GM15510 (cell line): ENCODE measurements around the gene SPC25.

Experiments
- POLR2A ChIP-seq: IDR thresholded peaks from 3 replicates; pipeline ENCODE4 v1.6.1; 2011; ENCODE audit warnings: borderline replicate concordance; ENCODE audit not compliant: insufficient read length; ENCODE audit errors: extremely low read depth

SPC25 gene

DNA sequence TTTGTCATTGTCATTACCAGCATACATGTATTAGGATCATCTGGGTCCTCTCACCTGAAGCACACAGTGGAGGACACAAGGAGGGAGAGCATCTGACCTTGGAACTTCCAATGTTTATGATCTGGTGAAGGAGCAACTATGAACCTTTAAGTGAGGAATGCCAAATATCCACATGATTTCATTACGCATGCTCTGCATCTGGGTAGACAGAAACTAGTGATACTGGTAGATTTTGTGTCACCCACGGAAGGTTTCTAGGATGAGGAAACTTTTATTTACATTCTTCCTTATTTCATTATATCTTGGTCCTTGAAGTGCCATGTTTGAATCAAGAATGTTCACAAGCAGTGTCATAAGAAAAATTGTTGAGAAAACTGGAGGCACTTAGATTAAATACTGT lies 32.1 kb downstream of the SPC25 start:
- no peak for TF ChIP-seq POLR2A

DNA sequence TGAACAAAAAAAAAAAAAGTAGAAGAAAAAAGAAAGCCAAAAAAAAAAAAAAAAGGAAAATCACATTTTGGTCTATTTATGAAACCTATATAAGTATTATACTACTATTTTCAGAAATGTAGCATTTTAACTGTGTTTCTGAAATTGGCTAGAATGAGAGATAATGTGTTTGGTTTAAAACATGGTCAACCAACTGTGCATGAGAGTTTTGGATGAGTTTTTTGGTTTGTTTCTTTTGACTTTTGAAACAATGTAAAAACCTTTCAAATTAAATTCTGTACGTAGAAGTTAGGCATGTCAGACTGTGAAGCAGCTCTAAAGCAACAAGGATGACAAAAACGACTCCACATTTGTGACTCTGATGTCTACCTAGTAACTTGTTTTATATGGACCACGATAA lies 34.6 kb downstream of the SPC25 start:
- no peak for TF ChIP-seq POLR2A

DNA sequence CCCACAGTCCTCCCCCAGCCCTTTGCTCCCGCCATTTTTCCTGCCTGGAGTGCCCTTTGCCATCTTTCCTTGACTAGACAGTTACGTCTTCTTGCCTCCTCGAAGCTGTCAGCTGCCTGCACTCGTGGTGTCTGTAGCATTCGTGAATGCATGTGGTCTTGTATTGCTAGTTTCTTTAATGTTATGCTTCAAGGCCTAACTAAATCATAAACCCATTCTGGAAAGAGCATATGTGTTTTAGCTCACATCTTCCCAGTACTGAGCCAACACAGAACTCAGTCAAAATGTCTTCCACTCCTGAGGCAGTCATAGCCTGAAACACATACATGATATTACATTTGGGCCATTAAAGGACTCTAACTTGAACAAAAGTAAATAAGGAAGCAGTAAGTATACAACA lies 35.6 kb downstream of the SPC25 start:
- TF ChIP-seq POLR2A: no peak

DNA sequence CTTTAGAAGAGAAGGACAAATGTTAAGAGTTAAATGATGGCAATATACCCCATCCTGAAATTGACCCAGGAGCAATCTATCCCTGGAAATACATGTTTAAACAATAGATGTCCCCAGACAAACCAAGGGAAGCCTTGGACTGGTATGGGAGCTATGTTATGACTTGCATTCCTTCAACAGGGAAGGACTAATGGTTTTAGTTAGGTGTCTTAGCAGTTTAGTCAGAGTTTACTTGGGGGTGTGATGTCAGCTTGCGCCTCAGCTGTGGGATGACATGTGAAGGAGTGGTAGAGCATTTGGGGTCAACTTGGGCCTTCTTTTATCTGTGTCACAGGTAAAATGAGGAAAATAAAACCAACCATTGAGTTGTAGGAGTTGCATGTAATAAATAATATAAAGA lies 36.8 kb downstream of the SPC25 start:
- TF ChIP-seq POLR2A: no peak

DNA sequence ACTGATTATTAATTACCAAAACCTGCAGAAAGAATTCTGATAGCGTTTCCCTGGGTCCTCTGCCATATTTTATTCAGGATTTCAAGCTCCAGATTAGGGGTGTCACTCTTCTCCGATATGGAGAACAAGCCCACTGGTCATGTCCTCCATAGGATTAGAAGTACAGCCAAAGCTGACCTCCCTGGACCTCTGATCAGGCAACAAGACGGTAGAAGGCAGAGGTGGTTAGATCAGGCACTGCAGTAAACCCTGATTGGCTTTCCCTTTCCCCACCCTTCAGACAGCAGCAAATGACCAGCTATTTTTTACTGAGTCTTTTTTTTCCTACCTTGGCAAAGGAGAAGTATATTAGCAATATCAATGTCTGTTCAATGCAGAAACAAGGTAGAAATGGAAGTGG lies 37.7 kb downstream of the SPC25 start:
- TF ChIP-seq POLR2A: no peak

DNA sequence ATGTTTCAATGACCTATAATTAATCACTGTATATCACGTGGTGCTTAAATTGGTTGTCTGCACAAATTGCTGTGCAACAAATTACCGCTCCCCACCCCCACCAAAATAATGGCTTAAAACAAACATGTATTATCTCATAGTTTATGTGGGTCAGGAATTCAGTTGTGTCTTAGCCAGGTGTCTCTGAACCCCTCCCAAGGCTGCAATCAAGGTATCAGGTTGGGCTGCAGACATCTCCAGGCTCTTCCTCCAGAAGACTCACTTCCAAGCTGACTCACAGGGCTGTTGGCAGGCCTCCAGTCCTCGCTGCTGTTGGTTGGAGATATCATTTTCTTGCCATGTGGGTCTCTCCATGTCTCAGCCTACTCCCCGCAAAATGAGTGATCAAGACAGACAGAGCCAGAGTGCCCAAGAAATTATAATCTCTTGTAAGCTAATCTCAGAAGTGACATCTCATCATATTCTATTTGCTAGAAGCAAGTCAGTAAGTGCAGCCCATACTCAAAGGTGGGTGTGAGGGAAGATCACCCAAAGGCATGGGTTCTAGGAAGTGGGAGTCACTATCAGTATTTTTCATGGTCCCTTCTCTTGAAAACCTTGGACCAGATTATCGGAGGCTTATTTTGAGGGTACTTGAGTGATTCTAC lies 38.4 kb downstream of the SPC25 start:
- no peak for TF ChIP-seq POLR2A

DNA sequence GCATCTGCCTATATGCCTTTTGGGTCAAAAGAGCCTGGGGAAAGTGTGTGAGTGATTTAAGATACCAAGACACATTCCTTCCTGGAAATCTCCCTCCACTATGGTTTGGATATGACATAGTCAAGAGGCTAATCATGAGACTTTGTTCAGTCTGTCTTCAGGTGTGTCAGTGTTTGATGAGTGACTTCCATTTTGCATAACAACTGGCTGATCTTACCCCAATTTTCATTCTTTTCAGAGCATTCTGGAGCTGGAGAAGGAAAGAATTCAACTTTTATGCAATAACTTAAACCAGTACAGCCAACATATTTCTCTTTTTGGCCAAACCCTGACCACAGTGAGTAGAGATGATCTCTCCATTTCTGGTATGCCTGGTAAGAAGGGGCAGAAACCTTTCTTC lies 39.4 kb downstream of the SPC25 start:
- no peak for TF ChIP-seq POLR2A

DNA sequence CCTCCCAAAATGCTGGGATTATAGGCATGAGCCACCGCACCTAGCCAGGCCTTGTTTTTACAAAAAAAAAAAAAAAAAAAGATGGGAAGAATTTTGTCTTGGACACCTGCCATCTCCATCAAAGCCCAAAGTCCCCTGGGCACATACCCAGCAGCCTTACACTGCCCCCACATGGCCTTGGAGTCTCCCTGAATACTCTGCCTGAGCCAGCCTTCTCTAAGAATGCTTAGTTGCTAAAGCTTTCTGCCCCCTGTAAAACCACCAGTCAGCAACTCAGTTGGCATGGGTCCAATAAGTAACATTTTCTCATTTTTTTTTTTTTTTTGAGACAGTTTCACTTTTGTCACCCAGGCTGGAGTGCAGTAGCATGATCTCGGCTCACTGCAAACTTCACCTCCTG lies 40.6 kb downstream of the SPC25 start:
- no peak for TF ChIP-seq POLR2A

DNA sequence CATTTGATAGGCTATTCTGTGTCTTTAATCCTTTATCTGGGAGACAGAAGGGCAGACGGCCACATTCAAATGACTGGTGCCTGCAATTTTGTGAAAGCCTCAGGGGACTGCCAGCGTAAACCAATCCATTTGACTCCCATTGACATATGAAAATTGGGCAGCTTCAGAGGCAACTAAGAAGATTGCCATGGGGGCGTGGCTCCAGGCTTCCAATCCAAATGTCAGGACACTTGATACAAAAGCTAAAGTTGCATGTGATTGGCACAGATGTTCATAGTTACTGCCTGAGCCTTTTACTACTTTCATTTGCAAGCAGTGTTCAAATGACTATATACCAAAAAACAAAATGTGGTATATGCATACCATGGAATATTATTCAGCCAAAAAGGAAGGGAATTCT lies 42.0 kb downstream of the SPC25 start:
- no peak for TF ChIP-seq POLR2A

DNA sequence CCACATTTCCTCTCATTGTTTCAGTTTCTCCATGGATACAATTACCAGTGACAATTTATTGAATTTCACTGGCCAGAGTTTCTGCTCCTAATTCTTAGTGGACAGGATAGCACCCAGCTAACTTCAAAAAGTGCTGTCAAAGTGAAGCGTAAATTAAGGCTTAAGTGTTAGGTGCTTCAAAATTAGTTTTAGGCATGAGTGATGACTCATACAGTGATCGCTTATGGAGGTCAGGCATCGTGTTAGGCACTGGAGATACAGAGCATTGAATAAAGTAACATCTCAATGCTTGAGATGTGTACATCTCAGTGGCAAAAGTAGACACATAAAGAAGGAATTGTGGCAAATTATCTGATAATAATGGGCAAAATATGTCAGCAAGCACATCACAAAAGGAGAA lies 47.0 kb downstream of the SPC25 start:
- no peak for TF ChIP-seq POLR2A

DNA sequence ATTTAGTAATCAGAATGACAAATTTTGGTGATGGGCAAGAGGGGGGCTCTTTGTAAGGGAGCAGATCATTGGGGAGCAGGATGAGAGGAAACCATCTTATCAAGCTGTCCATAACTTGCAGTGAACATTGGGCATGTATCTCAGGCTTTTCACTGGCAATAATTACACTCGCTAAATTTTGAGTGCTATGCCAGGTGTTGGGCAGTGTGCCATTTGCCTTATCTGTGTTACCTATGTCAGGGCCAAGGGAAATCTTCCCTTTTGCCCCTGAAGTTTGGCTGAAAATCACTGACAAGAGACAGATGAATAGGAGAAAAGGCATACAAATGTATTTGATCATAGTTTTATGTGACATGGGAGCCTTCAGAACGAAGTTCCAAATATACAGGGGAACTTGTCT lies 48.8 kb downstream of the SPC25 start:
- no peak for TF ChIP-seq POLR2A

DNA sequence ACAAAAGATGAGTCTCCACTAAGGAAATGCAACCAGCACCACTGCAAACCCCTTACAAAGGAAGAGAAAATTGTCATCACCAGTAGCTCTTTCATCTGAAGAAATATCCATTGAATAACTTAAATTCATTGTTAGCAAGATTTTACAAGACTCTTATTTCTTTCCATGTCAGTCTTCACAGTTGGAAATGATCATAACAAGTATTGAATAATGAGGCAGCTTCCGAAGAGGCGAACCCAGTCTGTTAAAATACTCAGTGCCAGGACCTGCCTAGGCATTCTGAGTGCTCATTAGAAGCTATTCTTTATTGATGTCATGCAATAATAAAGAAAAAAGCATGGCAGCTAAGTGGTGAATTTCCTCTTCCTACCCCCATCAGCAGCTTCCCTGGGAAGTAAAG lies 54.3 kb downstream of the SPC25 start:
- no peak for TF ChIP-seq POLR2A

DNA sequence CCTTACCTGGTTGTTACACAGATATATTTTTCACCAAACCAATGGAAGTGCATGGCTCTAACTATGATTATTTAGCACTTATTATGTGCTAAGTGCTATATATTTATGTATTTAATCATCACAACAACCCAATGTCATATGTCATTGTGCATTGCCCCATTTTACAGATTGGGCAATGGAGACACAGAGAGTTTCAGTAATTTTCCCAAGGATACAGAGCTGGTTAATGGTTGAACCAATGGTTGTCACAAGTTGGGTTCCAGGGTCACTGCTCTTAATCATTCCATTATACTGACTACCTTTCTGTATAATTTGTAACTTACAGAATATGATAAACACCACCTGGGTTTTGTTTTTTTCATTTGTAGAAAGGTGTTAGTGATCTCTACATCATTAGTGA lies 58.6 kb downstream of the SPC25 start:
- no peak for TF ChIP-seq POLR2A

DNA sequence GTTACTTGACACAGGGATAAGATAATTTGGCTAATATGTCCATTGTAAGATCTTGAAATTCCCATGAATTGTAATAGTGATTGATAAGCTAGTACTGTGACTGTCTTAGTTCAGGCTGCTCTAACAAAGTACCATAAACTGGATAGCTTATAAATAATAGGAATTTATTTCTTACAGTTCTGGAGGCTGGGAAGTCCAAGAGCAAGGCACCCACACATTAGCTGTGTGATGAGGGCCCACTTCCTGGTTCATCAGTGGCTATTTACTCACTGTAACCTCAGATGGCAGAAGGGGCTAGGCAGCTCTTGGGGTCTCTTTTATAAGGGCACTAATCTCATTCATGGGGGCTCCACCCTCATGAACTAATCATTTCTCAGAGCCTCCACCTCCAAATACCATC lies 59.3 kb downstream of the SPC25 start:
- no peak for TF ChIP-seq POLR2A

DNA sequence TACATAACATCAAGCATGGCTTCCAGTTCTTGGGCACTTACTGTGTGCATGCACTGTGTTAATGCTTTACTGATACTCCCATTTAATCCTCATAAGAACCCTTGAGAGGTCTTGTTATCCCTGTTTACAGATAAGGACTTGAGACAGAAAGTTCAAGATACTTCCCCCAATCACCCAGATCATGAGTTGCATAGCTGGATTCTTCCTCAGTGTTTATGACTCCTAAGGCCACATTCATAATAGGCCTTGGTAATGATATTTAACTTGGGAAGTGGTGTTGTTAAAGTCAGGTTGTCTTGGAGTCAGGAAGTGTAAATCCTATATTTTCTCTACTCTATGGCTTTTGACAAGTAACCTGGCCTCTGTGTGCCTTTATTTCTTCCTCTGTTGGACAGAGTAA lies 65.1 kb downstream of the SPC25 start:
- TF ChIP-seq POLR2A: no peak

DNA sequence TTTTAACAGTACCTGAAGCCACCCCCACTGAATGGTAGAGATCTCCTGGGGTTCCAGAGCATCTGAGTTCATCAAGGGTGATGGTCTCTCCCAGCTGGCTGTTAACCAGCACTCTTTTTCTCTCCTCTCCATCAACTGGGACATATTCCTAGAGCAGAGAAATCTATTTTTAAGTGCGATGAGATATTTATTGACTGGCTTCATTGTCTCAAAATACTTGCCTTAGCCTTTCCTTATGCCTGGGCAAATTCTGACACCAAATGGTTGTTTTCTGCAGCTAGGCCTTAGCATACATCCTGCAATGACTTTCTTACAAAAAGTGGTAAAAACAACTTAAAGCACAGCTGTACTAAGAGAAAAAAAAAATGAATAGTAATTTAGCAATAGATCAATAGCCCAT lies 68.2 kb downstream of the SPC25 start:
- no peak for TF ChIP-seq POLR2A

DNA sequence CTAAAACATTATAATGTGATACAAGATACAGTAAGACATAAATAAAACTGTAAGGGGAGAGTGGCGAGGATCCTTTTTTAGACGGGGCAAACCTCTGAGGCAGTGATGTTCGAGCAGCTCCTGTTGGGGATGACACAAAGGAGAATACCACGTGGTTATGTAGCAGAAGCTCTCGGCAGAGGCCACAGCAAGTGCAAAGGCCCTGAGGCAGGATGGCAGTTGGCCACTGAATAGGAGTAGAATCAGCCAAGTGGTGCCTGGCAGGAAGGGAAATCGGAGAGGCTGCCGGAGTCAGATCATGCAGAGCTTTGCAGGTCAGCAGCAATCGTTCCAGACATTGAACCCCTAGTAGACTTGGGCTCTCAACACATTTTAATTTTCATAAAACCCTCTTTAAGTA lies 68.7 kb downstream of the SPC25 start:
- TF ChIP-seq POLR2A: no peak
